ENCODE results near the gene ANKRD37.
"Not testable (repeated sequence)": the region's sequence is repeated elsewhere in the genome, so short reads cannot be mapped to it uniquely, and the experiment has no call there.

ANKRD37 gene, protein sequence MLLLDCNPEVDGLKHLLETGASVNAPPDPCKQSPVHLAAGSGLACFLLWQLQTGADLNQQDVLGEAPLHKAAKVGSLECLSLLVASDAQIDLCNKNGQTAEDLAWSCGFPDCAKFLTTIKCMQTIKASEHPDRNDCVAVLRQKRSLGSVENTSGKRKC

DNA sequence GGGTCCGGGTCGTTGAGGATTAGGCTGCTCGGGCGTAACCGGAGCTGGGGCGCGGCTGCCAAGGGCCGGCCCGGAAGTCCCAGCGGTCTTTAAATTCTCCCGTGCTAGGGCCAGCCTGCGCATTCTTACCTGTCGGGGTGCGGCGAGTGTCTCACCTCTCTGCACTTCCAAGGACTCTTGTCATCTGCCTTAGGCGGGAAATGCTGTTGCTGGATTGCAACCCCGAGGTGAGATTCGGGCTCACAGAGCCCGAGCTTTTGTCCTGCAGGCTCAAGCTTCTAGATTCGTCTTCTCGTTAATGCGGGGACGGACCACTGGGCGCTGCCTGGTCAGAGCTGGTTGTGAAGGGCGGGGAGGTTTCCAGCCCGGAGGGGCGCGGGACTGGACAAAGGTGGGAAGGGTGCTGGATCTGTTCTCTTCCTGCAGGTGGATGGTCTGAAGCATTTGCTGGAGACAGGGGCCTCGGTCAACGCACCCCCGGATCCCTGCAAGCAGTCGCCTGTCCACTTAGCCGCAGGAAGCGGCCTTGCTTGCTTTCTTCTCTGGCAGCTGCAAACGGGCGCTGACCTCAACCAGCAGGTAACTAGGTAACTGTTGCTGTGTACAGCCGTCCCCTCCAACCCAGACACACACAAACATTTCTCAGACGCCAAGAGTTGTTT, at the start of gene ANKRD37:
Gene ANKRD37 (plus strand): TSS at position 118 of the 662 bp plus-strand sequence. CDS start 83 bp downstream, at position 201.
- no peak for DNase-seq

DNA sequence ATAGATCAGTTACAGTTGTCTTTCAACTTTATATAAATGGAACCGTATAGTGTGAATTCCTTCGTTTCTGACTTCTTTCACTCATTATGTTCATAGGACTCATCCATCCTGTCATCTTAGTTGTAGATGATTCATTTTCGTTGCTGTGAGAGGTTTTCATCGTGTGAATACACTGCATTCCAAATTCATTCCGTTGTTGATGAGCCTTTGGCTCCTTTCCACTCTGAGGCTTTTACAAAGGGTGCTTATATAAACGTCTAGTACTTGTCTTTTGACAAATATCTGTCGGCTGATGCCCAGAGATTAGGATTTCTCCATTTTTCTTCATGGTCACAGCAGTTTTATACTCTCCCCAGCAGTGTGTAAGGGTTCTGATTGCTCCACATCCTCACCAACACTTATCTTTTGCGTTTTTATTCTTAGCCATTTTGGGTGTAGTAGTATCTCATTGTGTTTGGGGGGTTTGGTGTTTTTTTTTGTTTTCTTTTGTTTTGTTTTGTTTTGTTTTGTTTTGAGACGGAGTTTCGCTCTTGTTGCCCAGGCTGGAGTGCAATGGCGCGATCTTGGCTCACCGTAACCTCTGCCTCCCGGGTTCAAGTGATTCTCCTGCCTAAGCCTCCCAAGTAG, 49.6 kb upstream of the ANKRD37 start:
- DNase-seq = no peak

DNA sequence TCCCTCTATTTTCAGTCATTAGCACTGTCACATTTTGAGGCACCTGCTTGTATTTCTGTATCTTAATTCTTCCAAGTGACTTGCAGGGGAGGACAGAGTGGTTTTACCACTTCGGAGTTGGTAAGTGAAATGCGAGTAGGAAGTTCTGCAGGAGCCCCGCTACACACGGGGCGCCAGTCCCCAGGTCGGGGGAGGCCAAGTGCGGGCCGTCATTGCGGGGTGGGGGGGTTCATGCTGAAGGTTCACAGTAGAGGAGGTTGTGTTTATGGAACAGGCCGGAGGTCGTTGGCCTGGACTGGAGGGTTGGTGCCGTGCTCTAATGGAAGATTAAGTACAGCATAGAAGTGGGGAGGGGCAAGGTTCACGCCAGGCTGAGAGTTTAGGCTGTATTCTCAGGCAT, 45.0 kb upstream of the ANKRD37 start:
- no peak for DNase-seq

DNA sequence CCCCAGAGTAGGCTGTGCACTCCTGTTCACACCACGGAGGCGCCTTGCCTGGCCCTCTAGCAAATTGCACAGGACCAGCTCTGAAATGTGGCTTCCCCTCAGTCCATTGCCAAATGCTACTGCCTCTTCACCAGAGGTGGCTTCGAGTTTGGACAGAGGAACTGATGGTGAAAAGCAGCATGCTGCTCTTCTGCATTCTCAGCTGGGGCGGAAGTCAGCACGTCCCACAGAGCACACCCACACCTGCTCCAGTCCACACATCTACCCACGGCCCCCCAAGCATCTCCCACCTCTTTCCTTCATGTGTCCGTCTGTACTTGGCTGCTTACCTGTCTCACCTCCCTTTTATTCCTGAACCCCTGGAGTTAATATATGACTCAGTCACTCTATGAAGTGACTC, 44.4 kb upstream of the ANKRD37 start:
- DNase-seq = no peak

DNA sequence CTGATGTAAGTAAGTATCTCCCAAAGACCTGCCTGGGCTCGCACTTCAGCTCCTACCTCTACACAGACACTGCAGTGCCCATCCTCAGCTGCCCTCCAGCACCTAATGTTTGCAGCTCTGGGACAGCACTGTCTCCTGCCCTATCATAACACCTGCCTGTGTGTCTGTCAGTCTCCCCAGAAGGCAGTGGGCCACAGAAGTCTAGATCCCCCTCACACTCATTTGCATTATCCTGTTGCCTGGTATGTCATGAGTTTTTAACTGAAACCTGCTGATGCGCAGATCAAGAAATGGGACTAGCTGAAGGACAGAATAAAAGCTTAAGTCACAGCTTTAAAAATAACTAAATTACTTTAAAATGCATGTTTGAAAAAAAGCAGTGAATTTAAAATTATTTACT, 43.9 kb upstream of the ANKRD37 start:
- no peak for DNase-seq

DNA sequence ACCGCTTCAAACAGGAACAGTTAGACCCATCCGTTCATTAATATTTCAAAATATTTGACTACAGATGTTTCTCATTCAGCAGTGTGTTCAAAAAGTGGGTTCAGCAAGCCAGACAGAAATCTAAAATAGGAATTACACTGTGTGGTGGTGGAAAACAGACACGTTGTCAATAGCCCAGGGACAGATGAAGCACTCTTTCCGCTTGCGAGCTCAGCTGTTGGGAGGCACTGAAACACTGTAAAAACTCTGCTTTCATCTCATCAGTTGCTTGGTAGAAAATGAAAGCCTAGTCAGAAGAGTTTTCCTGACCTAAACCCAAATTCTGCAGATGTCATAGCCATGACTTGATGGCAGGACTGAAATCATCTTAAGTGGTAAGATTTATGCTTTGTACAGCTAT, 39.4 kb upstream of the ANKRD37 start:
- DNase-seq = no peak

DNA sequence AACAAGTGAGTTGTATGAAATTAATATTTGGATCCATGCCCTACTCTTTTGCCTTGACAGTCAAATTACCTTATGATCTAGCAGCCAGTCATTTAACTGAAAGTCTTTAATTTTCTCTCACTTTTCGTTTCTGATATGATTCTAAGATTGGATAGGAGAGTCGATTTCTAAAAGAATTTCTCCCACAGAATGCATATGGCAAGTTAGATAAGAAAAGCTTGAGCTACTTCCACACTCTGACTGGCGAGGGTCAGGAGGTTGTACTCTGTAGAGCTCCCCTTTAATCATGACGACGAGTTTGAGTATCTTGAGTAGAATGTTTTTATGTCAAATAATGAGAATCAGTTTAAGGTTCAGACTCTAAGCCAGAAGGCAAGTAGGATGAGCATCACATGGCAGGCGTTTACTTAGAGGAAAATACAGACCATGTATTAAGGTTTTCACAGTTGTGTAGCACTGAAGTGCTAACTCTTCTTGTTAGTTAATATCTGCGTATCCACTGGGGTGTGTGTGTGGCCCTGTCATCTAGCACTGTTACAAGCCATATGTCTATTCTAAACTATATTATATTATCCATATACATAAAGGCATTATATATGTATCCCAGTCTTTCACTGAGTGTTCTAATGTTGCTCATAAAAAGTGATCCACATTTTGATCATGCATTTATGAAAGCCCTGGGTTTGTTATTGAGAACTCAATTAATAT, 38.8 kb upstream of the ANKRD37 start:
- no peak for DNase-seq

DNA sequence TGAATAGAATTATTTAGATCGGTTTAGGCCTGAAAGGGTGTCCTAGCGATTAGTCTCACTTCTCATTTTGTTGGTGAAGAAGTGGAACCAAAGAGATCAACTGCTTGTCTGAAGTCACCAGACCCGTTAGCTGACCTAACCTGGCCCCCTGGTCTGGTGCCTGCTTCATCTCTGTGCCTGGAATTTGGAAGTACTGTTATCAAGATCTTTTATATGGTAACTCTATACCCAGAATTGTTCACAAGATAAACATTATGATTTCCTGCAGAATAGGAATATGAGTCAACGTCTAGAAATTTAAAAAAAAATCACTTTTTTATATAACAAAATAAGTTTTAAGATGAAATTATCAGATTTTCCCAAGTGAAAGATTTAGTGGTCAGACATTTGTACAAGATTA, 38.1 kb upstream of the ANKRD37 start:
- no peak for DNase-seq

DNA sequence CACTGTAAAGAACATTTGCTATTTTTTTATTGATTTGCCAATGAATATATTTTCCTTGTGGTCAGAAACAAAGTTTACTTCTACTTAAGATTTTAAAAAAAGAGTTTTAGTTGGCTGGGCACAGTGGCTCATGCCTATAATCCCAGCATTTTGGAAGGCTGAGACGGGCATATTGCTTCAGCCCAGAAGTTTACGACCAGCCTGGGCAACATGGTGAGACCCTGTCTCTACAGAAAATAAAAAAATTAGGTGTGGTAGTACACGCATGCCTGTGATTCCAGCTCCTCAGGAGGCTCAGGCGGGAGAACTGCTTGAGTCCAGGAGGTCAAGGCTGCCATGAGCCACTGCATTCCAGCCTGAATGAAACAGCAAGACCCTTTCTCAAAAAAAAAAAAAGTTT, 37.7 kb upstream of the ANKRD37 start:
- no peak for DNase-seq

DNA sequence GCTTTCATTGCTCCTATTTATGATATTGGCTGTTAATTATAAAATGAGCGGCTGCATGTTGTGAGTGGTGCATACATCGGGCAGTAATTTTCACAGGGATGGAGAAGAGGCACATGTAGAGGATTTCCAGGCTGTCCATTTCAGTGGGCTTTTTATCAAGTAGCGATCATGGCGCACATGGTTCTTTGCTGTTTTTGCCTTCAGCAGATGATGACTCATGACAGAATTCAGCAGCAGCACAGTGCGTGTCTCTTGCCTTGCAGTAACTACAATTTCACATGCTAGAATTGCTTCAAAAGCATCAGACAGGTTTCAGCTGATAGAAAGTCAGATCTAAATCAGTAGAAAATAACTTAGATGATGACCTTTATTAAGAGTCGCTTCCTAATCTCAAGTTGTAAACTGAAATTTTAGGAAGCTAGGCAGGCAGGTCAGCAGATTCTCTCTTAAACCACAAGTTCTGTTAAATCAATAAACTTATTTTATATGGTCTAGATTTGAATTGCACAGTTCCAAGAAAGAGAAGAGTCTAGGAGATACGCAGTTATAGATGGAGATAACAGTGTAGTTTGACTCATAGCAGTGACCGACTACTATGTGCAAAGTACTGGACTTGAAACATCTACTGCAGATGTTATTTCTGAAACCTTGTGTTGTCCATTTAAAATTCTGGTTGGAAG, 36.7 kb upstream of the ANKRD37 start:
- no peak for DNase-seq

DNA sequence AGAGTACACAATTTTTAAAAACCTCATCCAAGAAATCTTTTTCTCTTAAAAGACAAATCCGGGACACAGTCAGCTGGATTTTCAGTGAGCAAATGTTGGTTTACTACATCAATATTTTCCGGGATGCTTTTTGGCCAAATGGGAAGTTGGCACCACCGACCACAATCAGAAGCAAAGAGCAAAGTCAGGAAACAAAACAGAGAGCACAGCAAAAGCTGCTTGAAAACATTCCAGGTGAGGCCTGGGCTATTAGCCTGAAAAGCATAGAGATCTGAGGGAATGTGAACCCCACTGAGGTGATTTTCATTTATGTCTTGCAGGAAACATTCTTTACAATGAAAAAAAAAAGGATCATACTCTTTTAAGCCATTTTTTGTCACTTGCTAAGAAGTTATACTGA, 34.8 kb upstream of the ANKRD37 start:
- DNase-seq = no peak

DNA sequence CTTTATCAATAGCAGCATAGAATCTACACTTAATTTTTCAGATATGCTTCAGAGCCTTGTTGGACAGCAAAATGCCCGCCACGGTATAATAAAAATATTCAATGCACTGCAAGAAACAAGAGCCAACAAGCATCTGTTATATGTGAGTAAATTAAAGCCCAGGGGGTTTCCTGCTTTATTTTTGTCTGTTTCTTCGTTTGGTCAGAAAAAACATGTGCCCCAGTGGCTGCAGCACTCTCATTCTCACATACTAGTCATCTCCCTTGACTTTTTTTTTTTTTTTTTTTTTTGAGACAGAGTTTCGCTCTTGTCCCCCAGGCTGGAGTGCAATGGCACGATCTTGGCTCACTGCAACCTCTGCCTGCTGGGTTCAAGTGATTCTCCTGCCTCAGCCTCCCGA, 34.1 kb upstream of the ANKRD37 start:
- not testable (repeated sequence) for DNase-seq

DNA sequence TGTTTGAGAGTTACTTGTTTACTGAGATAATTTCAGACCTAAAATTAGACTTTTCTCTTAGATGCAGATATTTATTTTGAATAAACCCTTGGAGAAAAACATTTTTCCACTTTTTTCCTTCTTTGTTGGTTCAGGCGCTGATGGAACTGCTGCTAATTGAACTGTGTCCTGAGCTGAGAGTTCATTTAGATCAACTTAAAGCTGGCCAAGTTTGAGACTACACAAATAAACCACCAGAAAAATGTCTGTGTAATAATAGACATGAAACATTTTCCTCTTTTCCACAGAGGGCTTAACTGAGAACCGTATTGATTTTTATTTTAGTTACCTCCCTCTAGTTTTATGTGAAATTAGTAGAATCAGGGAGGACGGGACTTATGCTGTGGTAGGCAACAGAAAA, 33.4 kb upstream of the ANKRD37 start:
- DNase-seq = no peak

DNA sequence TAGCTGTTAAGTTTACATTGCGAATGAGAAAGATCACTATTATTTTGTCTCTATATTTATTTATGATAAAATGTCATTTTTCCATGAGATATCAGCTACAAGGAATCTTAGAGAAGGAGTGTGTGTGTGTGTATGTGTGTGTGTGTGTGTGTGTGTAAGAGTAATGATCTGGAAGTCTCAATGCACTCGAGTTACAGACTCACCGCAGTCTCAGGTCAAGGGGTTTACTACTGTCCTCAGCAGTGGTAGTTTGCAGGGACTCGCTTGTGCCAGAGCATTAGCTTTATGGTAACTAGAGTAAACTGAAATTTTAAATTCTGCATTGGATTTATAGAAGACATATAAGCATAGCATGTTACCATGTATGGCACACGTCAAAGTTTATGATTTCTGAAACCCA, 31.8 kb upstream of the ANKRD37 start:
- no peak for DNase-seq

DNA sequence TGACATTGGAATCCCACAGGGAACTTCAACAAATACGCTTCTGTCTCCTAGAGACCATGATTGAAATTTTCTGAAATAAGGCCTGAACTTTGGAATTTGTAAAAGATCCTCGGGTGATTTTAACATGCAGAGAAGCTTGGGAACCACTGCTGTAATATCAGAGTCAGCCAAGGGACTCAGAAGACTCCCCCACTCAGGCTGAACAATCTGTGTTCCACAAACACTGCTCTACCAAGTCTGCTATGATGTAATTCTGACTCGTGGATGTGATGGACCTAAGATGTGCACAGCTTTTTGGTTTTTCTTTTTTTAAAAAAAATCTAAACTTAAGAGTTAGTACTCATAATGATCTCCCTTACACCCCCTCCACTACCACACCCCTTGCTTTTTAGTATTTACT, 26.9 kb upstream of the ANKRD37 start:
- no peak for DNase-seq

DNA sequence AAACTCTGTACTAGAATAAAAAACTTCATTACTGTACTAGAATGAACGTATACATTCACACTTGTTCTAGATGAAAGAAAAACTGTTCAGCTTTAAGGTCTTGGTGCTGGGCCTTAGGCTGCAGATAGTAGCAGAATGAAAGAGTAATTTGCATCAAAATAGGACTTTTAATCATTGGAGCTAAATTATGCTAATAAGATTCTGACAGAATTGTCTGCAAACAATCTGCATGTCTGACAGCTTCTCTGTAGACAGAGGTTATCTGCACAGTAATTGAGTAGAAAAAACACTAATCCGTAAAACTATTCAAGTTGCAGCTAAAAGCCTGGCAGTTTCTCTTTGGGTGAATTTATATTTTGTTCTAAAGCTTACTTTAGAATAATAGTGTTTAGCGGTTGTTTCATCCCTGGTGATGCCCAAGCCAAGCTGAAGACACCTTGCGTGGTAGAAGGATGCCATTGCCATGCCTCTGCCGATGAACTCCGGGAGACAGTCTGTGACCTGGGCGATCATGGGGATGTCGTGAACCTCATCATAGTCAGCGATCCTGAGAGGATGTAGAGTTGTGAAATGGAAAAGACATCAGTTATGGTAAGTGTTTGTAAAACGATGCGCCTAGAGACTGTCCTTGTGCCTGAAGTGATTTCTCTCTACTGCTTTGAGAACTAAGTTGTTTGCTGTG, 26.2 kb upstream of the ANKRD37 start:
- no peak for DNase-seq

DNA sequence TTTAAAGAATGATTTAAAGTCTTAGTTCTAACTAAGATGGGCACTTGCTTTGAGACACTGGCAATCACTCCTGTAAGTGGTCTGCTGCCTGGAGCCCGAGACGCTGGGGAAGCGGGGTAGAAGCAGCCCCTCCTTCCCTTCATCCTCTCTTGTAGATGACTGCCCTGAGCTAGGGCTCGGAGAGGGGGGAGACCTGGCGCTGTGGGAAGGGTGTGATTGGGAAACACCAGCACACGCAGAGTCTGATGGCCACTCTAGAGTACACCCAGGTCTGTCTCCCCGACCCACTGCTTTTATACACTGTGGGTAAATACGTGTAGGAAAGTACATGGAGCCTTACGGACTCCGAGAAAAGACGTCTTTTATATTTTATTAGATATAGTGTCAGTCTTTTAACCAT, 24.9 kb upstream of the ANKRD37 start:
- no peak for DNase-seq

DNA sequence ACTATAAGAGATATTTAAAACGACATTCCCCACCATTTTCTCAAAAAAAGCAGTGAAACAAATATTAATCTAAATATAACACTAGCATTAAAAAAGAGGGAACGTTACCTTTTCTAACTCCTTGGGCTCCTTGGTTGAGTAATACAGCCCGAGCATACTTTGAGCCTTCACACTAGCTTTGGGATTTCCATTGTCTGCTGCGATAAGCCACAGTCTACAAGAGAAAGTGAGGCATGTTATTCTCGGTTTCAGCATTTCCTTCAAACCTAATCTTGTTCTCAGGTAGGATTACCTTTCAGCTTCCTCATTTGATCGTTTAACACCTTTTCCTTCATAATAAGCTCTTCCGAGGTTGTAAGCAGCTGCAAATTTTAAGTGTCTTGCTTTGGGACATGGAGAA, 22.6 kb upstream of the ANKRD37 start:
- no peak for DNase-seq

DNA sequence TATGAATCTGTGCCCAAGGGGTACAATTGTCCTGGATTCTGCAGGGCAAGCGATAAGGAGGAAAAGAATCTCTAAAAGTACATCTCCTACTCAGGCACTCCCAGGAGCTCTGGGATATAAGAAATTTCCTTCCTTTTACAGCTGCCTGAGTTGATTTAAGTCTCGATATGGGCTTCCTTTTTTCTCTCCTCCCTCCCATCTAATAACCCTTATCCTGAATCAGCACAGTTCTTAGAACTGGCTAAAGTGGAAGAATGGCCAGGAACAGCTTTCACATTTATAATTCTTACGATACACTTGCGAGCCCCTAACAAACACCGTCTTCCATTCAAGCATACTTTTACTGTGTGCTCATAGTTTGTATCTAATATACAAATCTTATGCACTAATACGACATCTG, 22.1 kb upstream of the ANKRD37 start:
- no peak for DNase-seq

DNA sequence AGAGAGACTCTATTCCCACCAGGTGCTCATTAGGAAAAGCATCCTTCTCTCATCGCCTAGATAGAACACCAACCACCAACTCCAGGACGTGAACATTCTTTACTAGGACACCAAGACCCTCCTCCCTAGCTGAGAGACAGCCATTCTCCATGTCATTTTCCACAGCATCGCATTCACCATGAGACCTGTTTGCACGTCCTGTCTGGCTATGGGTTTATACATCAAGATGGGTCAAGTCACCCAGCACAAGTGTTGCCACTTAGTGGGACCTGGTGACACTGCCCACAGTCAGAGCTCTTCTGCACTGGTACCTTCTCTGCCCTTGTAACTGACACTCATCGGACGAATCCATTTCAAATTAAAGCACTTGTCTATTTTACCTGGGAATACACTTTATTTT, 18.4 kb upstream of the ANKRD37 start:
- no peak for DNase-seq

DNA sequence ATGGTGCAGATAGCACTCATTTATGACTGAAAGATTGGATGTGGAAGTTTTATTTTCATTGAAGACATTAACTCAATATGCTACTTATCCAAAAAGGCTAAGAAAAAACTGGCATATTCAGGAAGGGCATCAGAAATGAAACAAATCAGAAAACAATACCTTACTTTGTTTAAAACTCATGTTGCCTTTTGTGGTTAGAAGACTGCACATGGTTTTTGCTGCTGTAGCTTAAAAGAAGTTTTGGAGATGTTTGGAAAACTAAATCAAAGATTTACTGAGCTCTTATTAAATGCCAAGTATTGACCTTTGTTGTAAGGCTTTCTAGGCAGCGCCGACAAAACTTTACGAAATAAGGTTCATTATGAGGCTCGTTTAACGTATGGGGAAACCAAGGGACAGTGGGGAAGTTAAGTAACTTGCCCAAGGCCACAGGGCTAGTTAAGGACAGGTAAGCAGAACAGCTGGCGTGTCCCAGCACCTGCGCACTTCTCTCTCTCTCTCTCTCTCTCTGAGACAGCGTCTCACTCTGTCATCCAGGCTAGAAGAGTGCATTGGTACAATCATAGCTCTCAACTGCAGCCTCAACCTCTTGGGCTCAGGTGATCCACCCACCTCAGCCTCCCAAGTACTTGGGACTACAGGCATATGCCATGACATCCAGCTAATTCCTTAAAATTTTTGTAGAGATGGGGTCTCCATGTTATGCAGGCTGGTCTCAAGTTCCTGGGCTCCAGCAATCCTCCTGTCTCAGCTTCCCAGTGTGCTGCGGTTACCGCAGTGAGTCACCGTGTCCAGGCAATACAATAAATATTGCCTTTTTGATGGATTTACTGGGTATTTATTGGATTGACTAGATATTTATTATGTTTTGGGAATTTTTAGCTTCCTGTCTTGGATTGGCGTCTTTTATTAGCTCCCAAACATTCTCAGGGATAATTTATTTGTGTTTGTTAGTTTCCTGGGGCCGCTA, 17.0 kb upstream of the ANKRD37 start:
- no peak for DNase-seq

DNA sequence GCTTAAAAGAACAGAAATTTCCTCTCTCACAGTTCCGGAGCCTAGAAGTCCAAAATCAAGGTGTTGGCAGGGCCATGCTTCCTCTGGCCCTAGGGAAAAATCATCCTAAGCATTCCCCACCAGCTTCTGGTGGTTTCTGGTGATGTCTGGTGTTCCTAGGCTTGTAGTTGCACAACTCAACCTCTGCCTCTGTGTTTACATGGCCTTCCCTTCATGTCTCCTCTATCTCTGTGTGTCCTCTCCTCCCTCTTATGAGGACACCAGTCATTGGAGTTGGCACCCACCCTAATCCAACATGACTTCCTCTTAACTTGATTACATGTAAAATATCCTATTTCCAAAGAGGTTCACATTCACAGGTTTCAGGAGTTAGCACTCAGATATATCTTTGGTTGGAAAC, 16.3 kb upstream of the ANKRD37 start:
- no peak for DNase-seq

Data from activated CD4-positive, alpha-beta T cell treated with anti-CD3 and anti-CD28 coated beads, Interleukin-2, amount 50 U/mL, for 16 hours (primary cell).